ENCODE measurements around the gene FAM222A. TPM values are rescaled to one million over a fixed set of nuclear protein-coding genes. Genes with fewer than 3 reads are reported as not detected.

FAM222A gene
- total RNA-seq, 1 donor from 2014 or later: 1.5 TPM

- H3K36me3 Mint-ChIP-seq (ENCODE audit: unreplicated experiment): peaks cover 13% of the 10 kb centered on the region
- no peaks in the 10 kb centered on the region for H3K4me1 Mint-ChIP-seq (ENCODE audit: unreplicated experiment)
- H3K27me3 Mint-ChIP-seq (ENCODE audit: unreplicated experiment): no peaks in the 10 kb centered on the region
- no peak for TF ChIP-seq CTCF (IDR thresholded peaks at IDR 0.05)
- H3K9me3 Mint-ChIP-seq (ENCODE audit: unreplicated experiment): peaks cover 22% of the 10 kb centered on the region
- H3K27ac Mint-ChIP-seq (ENCODE audit: unreplicated experiment): no peak overlapping the region
- DNase-seq (ENCODE audit: extremely low spot score, unreplicated experiment): no peak
- H3K4me3 Mint-ChIP-seq (ENCODE audit: unreplicated experiment): no peak overlapping the region
These were observed 46.7 kb downstream of the FAM222A start for GRCh38 chr12:109760031-109760929.

- Mint-ChIP-seq H3K4me1 (ENCODE audit: unreplicated experiment) (no peaks in the 10 kb centered on the region), H3K27ac (ENCODE audit: unreplicated experiment) (no peak overlapping the region), H3K9me3 (ENCODE audit: unreplicated experiment) (peaks cover 16% of the 10 kb centered on the region), H3K4me3 (ENCODE audit: unreplicated experiment) (no peak overlapping the region), H3K27me3 (ENCODE audit: unreplicated experiment) (no peaks in the 10 kb centered on the region), H3K36me3 (ENCODE audit: unreplicated experiment) (peaks cover 9% of the 10 kb centered on the region)
- DNase-seq (ENCODE audit: extremely low spot score, unreplicated experiment): no peak
- TF ChIP-seq CTCF (IDR thresholded peaks at IDR 0.05): no peak
These were observed 47.6 kb downstream of the FAM222A start for GRCh38 chr12:109760930-109761921.

- Mint-ChIP-seq H3K27me3 (ENCODE audit: unreplicated experiment) (no peaks in the 10 kb centered on the region), H3K27ac (ENCODE audit: unreplicated experiment) (no peak overlapping the region), H3K9me3 (ENCODE audit: unreplicated experiment) (peaks cover 7% of the 10 kb centered on the region), H3K36me3 (ENCODE audit: unreplicated experiment) (peaks cover under 1% of the 10 kb centered on the region), H3K4me3 (ENCODE audit: unreplicated experiment) (no peak overlapping the region), H3K4me1 (ENCODE audit: unreplicated experiment) (no peaks in the 10 kb centered on the region)
- TF ChIP-seq CTCF (IDR thresholded peaks at IDR 0.05): no peak
- no peak for DNase-seq (ENCODE audit: extremely low spot score, unreplicated experiment)
These were observed 48.5 kb downstream of the FAM222A start for GRCh38 chr12:109762071-109762672.

GRCh38 chr12:109762673-109763191 lies 49.1 kb downstream of the FAM222A start:
- no peak overlapping the region for H3K4me3 Mint-ChIP-seq (ENCODE audit: unreplicated experiment)
- no peaks in the 10 kb centered on the region for H3K36me3 Mint-ChIP-seq (ENCODE audit: unreplicated experiment)
- no peaks in the 10 kb centered on the region for H3K4me1 Mint-ChIP-seq (ENCODE audit: unreplicated experiment)
- no peak for DNase-seq (ENCODE audit: extremely low spot score, unreplicated experiment)
- no peak for TF ChIP-seq CTCF (IDR thresholded peaks at IDR 0.05)
- H3K27ac Mint-ChIP-seq (ENCODE audit: unreplicated experiment): no peak overlapping the region
- peaks cover 1% of the 10 kb centered on the region for H3K9me3 Mint-ChIP-seq (ENCODE audit: unreplicated experiment)
- no peaks in the 10 kb centered on the region for H3K27me3 Mint-ChIP-seq (ENCODE audit: unreplicated experiment)
